Occipital lobe (tissue), 3 donors: ENCODE data around the gene CNBD2. TPM values are rescaled to one million over a fixed set of nuclear protein-coding genes. Genes with fewer than 3 reads are reported as not detected.
"Not testable (repeated sequence)": the region's sequence is repeated elsewhere in the genome, so short reads cannot be mapped to it uniquely, and the experiment has no call there.

ENCODE experiments used
- DNase-seq: peaks from one replicate; lab custom pipeline; 2025; lab: John Stamatoyannopoulos, UW
- small RNA-seq: library from RNA; depleted of rRNA; stranded (forward); fragments of <200 nt; gene quantifications from one replicate; pipeline ENCODE3, GENCODE V24; 2014
- total RNA-seq: library from RNA; depleted of rRNA; stranded (reverse); fragments of >200 nt; gene quantifications from one replicate; pipeline ENCODE4 v1.2.3, GENCODE V29; 2014

The CNBD2 gene
- total RNA-seq, 1 donor from 2014 or later = 5.5 TPM

DNA sequence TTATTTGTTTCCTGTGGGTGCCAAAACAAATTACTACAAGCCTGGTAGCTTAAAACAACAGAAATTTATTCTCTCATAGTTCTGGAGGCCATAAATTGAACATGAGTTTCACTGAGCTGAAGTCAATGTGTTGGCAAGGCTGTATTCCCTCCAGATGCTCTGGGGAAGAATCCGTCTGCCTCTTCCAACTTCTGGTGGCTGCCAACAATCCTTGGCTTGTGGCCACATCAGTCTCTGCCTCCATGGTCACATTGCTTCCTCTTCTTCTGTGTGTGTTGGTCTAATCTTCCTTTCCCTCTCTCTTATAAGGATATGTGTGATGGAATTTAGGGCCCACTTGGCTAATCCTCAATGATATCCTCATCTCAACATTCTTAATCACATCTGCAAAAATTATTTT, 93.4 kb downstream of the CNBD2 start:
- DNase-seq = no peak

DNA sequence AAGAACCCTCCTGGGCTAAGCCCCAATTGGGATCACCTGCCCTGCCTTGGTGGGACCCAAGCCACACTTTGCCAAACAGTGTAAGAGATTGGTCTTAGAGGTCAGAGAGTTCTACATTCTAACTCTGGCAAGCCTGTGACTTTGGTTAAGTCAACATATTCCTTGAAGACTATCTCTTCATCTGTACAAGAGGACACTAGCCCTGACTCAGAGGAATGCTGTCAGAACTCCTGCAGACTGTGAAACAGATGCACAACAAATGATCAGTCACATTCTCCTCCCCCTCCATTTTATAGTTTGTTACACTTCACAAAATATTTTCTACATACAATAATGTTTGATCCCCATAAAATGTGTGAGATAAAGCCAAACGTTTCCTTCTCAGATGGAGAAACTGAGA, 94.4 kb downstream of the CNBD2 start:
- DNase-seq = no peak

DNA sequence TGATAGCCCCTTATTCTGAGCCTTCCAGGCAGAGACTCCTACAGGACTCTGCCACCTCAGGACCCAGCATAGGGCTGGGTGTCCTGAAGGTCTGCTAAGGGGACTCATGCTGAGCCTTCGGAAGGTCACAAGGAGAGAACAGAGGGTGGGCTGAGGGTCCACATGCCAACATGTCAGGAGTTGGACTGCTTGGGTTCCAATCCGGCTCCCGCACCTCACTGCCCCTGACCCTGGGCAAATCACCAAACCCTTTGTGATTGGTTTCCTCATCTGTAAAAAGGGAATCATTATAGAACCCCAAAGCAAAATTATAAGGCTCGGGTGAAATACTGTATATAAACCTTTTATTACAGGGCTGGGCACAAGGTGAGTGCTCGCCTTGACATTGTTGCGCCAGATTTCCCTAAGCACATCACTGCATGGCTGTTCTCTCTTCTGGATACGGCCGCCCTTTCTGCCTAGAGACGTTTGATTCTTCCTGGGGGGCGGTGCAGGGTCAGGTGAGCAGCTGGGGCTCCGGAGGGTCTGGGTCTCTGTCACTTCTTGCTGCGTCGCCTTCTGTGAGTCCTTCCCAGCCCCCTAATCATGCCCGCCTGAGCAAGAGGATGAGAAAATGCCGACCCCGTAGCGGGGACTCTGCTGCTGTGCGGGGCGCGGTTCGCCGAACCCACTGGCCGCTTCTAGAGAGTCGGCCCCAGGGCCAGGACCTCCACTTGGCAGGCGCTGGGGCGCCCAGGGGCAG, 95.7 kb downstream of the CNBD2 start:
- no peak for DNase-seq

DNA sequence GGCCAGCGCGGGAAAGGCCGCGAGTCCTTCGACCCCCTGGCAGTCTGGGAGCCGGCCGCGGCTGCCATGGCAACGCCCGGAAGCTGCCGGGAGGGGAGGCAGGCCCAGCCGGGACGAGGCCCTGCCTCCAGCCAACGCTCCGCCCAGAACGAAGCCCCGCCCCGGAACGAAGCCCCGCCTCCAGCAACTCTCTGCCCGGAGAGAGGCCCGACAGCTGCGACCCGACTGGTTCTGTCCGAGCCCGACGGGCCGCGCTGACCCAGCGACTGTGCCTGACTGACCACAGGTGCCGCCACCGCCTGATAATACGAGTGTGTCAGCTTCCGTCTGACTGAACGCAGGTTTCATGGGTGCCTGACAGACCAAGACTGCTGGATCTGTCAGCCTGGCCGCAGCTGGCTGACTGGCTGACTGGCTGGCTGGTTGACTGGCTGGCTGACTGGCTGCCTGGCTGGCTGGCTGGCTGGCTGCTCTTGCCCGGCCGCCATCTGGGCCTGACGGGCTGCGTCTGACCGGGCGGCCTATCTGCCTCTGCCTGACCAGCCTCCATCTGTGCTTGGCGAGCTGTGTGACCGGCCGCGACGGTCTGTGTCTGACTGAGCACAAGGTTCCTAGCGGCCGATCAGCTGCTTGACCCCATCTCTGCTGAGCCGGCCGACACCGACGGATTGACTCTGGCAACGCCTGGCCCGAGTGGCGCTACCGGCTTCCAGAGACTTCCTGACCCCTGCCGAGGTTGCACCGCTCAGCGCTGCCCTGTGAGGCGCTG, 96.5 kb downstream of the CNBD2 start:
- DNase-seq = peak; percentile 92

DNA sequence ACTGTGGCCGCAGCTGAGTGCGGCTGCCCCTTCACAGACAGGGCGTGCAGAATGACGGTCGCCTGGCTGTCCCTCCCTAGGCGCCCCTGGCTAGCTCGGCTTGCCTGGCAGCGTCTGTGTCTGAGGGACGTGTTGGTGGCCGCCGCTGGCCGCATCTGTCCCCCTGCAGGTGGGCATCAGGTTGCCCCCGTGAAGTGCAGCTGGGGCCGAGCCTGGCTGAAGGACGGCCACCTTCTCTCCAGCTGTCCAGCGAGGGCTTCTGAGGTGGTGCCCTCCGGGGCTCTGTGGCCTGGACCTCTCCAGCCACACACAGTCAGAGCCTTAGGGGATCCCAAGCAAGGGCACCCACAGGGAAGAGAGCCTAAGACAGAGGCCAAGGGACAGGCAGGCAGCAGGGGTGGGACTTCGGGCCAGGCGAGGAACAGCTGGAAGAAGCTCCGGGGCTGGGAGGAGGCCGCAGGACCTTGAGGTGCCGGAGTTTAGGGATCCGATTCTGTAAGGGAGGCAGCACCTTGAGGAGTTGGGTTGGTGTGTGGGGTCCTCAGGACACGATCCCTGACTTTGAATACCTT, 97.1 kb downstream of the CNBD2 start:
- DNase-seq = no peak

DNA sequence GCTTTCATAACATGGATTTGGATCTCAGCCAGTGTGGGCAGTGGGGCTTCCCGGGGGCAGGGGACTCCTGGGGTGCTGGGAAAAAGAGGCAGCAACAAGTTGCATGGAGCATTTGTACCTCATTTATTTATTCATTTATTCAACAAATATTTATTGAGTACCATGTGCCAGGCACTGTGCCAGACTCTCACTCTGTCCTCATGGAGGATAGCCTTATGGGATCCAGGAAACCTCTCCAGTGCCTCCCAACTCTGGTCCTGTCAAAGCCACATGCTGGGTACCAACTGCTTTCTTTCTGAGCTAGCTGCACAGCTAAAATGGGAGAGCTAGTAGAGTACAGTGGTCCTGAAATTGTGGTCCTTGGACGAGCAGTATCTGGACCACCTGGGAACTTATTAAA, 98.4 kb downstream of the CNBD2 start:
- no peak for DNase-seq

- DNase-seq = not testable (repeated sequence)
These were observed 100.1 kb downstream of the CNBD2 start for GRCh38 chr20:36068526-36068925.

DNA sequence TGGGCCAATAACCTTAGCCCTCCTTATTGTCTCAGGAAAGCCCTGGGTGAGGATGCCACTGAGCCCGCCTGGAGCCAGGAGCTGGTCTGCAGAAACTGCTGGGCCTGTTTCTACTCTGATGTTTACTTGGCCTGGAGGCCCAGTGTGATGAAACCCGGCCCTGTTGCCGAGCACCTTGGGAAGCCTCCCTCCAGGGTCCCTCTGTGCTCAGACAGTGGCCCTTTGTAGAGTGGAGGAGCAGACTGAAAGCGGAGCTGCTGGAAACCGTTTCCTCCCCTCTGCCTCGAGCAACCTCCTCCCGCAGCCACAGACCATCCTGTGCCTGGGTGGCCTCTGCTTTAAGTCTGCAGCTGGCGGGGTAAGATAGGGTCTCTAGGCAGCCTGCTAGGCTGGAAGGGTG, 102.1 kb downstream of the CNBD2 start:
- no peak for DNase-seq

DNA sequence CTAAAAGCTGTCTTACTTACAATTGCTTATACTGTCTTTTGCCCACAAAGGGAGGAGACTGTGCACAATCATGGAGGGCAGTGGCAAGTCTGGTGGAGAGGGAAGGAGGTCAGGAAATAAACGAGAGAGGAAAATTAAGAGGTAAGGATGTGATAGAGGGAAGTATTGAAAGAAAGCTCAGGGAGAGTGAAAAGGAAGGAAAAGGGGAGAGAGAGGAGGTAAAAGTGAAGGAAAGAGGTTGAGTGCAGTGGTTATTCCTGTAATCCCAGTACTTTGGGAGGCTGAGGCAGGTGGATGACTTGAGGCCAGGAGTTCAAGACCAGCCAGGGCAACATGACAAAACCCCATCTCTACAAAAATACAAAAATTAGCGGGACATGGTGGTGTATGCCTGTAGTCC, 103.5 kb downstream of the CNBD2 start:
- no peak for DNase-seq

- DNase-seq = no peak
These were observed 106.6 kb downstream of the CNBD2 start for GRCh38 chr20:36074983-36075382.

DNA sequence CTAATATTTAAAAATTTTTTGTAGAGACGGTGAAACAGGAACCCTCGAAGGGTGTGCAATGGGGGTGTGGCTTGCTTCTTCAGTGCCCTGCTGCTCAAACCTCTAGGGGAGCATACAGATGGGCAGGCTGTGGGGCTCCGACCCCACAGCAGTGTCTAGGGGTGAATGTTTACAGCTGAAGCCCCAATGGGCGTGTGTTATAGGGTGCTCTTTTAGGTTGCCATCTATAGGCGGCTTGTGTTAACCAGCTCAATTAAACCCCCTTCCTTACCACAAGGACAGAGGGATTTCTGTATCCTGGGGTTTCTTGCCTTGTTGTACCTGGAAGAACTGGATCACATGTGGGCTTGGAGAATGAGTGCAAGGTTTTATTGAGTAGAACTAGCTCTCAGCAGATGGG, 109.4 kb downstream of the CNBD2 start:
- DNase-seq = not testable (repeated sequence)

GRCh38 chr20:36079486-36079885, 111.1 kb downstream of the CNBD2 start:
- DNase-seq = no peak

DNA sequence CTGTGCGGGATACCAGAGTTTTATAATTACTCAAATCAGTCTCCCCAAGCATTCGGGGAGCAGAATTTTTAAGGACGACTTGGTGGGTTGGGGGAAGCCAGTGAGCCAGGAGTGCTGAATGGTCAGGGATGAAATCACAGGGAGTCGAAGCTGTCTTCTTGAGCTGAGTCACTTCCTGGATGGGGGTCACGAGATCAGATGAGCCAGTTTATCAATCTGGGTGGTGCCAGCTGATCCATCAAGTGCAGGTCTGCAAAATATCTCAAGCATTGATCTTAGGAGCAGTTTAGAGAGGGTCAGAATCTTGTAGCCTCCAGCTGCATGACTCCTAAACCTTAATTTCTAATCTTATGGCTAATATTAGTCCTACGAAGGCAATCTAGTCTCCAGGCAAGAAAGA, 111.6 kb downstream of the CNBD2 start:
- not testable (repeated sequence) for DNase-seq

Small RNA genes lying within 50 kb of the gene (small RNA-seq; reads per million reads assigned to genes)
- not detected for gene RNU6-937P

Other genes with a start within 250 kb of the CNBD2 start
- gene RBM39, start 226.3 kb upstream of the CNBD2 start, total RNA-seq = 490 TPM
- gene PHF20, start 196.6 kb upstream of the CNBD2 start, total RNA-seq = 46.3 TPM
- gene SCAND1, start 14.1 kb upstream of the CNBD2 start, total RNA-seq = 27.0 TPM
- 82.2 TPM for gene EPB41L1, start 186.2 kb downstream of the CNBD2 start, total RNA-seq